GM19395 (cell line): ENCODE results near the gene ZNF670.

ENCODE experiments used
- ATAC-seq: cut with Tn5 transposase; IDR thresholded peaks from one replicate; pipeline ENCODE4 v1.9.1; 2021; ENCODE audit warnings: mild to moderate bottlenecking, moderate library complexity; ENCODE audit not compliant: unreplicated experiment

Gene ZNF670

GRCh38 chr1:247104965-247105364 is 26.4 kb upstream of the ZNF670 start:
- ATAC-seq = no peak

DNA sequence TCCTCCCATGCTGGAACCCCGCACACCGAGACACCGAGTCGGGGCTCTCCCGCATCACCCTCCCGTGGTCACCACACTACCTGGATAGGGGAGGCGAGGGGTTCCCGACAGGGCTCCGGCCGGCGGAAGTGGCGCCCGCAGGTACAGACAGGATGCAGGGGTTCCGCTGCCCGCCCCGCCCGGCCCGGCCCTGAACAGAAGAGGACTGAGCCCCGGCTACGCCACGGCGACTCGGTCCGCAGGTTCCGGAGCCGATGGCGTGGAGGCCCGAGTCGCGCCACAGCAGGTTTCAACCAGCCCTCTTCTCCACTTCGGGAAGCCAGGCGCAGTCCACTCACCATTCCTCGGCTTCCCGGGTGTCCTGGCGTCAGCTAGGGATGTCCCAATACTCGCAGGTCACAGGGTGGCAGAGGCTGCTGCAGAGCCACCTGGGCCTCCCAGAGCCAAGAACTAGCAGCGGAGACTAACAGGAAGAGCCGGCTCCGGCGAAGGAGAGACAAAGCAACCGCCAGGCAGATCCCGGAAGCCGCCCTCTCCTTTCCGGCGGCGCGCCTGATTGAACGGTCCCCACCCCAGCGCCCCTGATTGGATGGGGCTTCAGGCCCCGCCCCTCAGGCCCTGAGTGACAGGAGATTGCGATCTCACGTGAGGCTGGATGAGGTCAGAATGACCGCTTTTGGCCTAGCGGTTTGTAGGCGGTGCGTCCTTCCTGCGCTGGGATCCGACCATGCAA is 25.4 kb upstream of the ZNF670 start, which contains the start of gene ZNF669:
Gene ZNF669, minus strand, starts transcription at position 498 of the 733 bp plus-strand sequence. Its CDS starts 157 bp downstream, at position 341.
- ATAC-seq = peak; percentile 99

DNA sequence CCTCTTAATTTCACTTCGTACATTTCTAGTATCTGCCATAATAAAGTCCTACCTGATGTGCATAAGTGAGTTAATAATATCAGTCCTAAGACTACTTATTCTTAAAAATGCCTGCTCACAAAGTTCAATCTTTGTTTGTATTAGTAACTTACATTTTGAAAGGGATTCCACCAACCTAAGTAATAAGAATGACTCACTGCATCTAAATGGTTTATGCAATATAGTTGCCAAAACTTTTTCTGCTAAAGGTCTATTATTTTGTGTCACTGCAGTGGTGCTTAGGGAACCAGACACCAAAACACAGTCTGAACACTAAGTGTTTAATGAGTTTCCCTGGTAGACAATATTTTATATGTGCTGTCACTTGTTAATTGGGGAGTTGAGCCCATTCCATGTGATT is 23.8 kb upstream of the ZNF670 start:
- no peak for ATAC-seq

GRCh38 chr1:247100676-247101279 is 22.2 kb upstream of the ZNF670 start:
- no peak for ATAC-seq

- no peak for ATAC-seq
These were observed 18.3 kb upstream of the ZNF670 start for GRCh38 chr1:247096958-247097357.

- no peak for ATAC-seq
These were observed 17.9 kb upstream of the ZNF670 start for GRCh38 chr1:247096544-247096943.

DNA sequence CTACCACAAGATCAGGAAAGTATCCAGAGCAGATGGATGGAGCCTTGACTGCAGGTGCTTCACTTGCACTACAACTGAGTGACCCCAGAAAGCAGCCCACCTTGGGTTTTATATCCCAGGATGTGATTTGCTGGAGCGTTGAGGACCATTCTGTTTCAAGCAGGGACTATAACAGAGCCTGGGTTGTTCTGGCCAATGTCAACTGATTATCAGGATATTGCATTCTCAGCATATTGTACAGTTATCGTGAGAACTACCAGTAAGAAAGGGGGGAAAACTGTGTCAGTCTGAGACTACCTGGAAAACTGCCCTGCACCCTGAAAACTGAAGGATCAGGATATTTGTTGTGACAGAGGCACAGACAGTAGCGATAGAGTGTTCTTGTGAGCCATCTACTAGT is 17.5 kb upstream of the ZNF670 start:
- no peak for ATAC-seq

DNA sequence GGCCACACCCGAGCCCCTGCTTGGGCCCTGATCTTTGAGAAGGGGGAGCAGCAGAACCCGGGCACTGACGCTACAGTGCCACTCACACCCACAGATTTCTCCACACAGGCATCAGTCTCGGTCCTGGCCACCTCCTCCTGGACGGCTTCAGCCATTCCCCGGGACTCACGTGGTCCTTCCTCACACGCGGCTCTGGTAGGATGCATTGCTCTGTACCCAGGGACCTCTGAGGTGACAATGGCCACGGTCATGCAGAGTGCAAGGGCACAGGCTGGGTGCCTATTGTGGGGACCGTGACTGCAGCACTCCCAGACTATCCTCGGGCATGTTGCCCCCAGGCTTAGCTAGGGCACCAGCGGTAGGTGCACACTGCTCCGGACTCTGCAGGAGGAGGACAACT is 11.8 kb upstream of the ZNF670 start:
- ATAC-seq = no peak

- ATAC-seq = no peak
These were observed 11.2 kb upstream of the ZNF670 start for GRCh38 chr1:247089616-247090375.

GRCh38 chr1:247088967-247089366 is 10.4 kb upstream of the ZNF670 start:
- no peak for ATAC-seq

DNA sequence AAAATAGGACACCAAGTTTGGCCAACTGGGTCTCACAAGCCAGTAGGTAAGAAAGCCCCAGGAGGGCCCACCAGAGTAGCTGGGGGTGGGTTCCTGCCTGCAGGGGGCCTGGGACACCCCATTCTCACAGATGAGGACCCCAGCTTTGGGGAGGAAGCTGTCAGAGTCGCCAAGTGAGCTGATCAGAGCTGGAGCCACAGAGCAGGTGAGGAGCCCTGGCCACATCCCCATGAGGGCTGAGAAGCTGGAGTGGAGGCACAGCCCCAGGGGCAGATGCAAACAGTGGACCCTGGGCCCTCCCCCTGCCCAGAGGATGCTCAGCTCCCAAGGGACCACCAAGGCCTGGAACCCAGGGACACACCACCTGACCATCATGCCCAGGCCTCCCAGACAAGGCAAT is 8.6 kb upstream of the ZNF670 start:
- ATAC-seq = no peak

DNA sequence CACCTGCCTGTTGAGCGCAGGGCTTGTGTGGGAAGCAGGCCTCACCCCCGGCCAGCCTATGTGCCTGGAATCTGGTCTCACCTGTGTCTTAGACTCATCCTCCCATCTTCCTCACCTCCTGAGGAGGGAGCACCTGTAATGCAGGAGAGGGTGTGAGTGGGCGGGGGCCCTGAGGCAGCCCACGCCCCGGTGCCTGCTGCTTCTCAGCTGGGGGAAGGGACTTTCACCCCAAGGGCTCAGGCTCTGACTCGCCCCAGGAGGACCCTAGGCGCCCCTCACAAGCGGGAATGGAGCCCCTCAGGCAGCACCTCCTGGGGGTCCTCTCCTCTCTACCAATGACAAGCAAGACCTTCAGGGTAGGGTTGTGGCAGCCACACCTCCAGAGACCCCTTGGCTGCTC is 6.7 kb upstream of the ZNF670 start:
- ATAC-seq = no peak

DNA sequence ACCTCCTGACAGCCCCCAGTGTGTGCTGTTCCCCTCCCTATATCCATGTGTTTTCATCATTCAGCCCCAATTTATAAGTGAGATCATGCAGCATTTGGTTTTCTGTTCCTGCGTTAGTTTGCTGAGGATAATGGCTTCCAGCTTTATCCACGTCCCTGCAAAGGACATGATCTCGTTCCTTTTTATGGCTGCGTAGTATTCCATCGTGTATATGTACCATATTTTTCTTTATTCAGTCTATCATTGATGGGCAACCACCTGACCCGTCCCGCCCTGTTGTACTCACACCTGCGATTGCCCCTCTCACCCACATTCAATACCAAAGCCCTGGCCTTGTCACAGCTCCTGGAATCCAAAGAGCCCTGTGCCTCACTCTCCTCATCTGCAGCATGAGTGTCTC is 6.2 kb upstream of the ZNF670 start:
- no peak for ATAC-seq

DNA sequence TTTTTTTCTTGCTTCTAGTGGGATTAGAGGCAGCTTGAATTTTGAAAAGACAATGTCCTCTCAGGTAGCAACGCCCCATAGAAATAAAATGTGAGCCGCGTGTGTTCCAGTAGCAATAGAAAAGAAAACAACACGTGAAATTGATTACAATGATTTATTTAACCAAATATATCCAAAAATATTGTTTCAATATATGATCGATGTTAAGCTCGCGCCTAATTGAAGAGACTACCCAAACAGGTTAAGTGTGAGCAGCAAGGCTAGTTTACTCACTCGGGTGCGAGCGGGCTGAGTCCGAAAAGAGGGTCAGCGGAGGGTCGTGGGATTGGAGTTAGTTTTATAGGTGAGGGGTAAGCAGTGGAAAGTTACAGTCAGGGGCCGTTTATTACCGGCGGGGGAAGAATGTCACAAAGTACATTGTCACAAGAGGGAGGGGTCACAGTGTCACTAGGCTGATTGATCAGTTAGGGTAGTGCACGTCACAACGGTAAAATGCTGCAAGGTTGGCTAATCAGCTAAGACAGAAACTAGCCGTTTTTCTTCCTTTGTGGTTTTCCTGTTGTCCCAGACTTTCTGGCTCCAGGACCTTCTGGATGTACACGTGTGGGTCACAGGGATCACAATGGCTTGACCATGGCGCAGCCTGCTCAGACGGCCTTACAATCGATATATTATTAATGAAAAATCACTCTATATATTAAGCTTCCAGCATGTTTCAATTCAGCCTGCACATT is 697 bp upstream of the ZNF670 start:
- no peak for ATAC-seq

- ATAC-seq = peak; percentile 32
These were observed 744 bp downstream of the ZNF670 start for GRCh38 chr1:247077876-247078257.

- ATAC-seq = no peak
These were observed 1.4 kb downstream of the ZNF670 start for GRCh38 chr1:247077213-247077612.

GRCh38 chr1:247070645-247071044 is 8.0 kb downstream of the ZNF670 start:
- no peak for ATAC-seq

GRCh38 chr1:247064304-247064703 is 14.3 kb downstream of the ZNF670 start:
- no peak for ATAC-seq

- ATAC-seq = no peak
These were observed 17.8 kb downstream of the ZNF670 start for GRCh38 chr1:247060771-247061170.

- no peak for ATAC-seq
These were observed 22.5 kb downstream of the ZNF670 start for GRCh38 chr1:247056071-247056470.

DNA sequence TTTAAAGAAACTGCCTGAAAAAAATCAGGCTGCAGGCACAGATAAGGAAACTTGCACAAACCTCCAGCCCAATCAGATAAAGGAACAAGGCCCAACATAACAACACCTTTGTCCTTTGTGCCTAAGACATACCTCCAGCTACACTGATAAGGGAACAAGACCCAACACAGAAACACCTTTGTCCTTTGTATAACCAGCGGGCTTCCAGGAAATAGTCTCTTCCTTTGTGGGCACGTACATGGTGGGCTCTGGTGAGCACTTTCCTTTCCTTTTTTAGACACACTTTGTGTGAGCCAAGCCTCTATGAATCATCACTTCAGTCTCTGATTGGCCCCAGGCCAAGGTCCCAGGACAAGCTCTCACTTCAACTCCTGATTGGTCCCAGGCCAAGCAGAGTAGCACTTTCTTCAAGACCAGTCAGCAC is 23.6 kb downstream of the ZNF670 start:
- ATAC-seq = no peak
